ENCODE data around the gene HSD17B10.

Gene HSD17B10

GRCh38 chrX:53456254-53456653 lies 22.1 kb upstream of the HSD17B10 start:
- no peak overlapping the region for H3K4me2 ChIP-seq (ENCODE audit: low read length)
- no peaks in the 10 kb centered on the region for H3K4me1 ChIP-seq (ENCODE audit: insufficient read depth, low read length, severe bottlenecking)

DNA sequence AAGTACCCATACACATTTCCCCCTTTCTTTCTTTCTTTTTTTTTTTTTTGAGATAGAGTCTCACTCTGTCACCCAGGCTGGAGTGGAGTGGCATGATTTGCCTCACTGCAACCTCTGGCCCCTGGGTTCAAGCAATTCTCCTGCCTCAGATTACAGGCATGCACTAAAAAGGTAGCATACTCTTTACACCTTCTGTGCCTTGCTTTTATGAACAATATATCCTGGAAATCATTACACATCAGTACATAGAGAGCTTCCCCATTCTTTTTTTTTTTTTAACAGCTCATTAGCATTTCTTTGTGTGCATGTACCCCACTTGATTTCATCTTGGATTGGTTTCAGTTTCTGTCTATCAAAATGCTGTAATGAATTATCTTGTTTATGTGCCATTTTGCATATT lies 18.6 kb upstream of the HSD17B10 start:
- Histone ChIP-seq H3K4me2 (ENCODE audit: low read length) (no peak overlapping the region), H3F3A (ENCODE audit: insufficient read depth, low read length) (no peaks in the 10 kb centered on the region), H3K9me2 (ENCODE audit: low read depth, low read length) (no peaks in the 10 kb centered on the region), H3K4me3 (ENCODE audit: low read depth, low read length, poor library complexity, severe bottlenecking) (no peak overlapping the region), H3K27ac (ENCODE audit: low read depth, low read length, poor library complexity, severe bottlenecking) (no peak overlapping the region), H3K79me2 (ENCODE audit: insufficient read depth, low read length) (no peaks in the 10 kb centered on the region), H3K36me3 (ENCODE audit: insufficient read depth, low read length) (no peaks in the 10 kb centered on the region), H3K9me3 (ENCODE audit: low read length) (no peaks in the 10 kb centered on the region), H3K9ac (ENCODE audit: low read length) (no peak overlapping the region), H4K20me1 (ENCODE audit: insufficient read depth, low read length) (no peaks in the 10 kb centered on the region), H3K27me3 (ENCODE audit: insufficient read depth, low read length) (no peaks in the 10 kb centered on the region), H3K4me1 (ENCODE audit: insufficient read depth, low read length, severe bottlenecking) (no peaks in the 10 kb centered on the region), H2AFZ (ENCODE audit: low read length) (no peak overlapping the region)
- TF ChIP-seq CTCF (IDR thresholded peaks at IDR 0.05; ENCODE audit: low read length) (no peak), EZH2 (IDR thresholded peaks at IDR 0.05; ENCODE audit: borderline replicate concordance, low read length) (no peak)

More at GRCh38 chrX:53456254-53456653, 22.1 kb upstream of the HSD17B10 start:
- H4K20me1 ChIP-seq (ENCODE audit: insufficient read depth, low read length), result no peaks in the 10 kb centered on the region
- H3K9ac ChIP-seq (ENCODE audit: low read length), result no peak overlapping the region
- H3F3A ChIP-seq (ENCODE audit: insufficient read depth, low read length), result no peaks in the 10 kb centered on the region
- H3K4me3 ChIP-seq (ENCODE audit: low read depth, low read length, poor library complexity, severe bottlenecking), result no peak overlapping the region
- no peak overlapping the region for H3K27ac ChIP-seq (ENCODE audit: low read depth, low read length, poor library complexity, severe bottlenecking)
- TF ChIP-seq EZH2 (IDR thresholded peaks at IDR 0.05; ENCODE audit: borderline replicate concordance, low read length) (no peak), CTCF (IDR thresholded peaks at IDR 0.05; ENCODE audit: low read length) (no peak)
- H3K27me3 ChIP-seq (ENCODE audit: insufficient read depth, low read length), result no peaks in the 10 kb centered on the region
- no peaks in the 10 kb centered on the region for H3K9me2 ChIP-seq (ENCODE audit: low read depth, low read length)
- no peak overlapping the region for H2AFZ ChIP-seq (ENCODE audit: low read length)
- H3K9me3 ChIP-seq (ENCODE audit: low read length), result no peaks in the 10 kb centered on the region
- H3K36me3 ChIP-seq (ENCODE audit: insufficient read depth, low read length), result no peaks in the 10 kb centered on the region
- no peaks in the 10 kb centered on the region for H3K79me2 ChIP-seq (ENCODE audit: insufficient read depth, low read length)

- H3K36me3 ChIP-seq (ENCODE audit: insufficient read depth, low read length), result no peaks in the 10 kb centered on the region
- no peak overlapping the region for H3K27ac ChIP-seq (ENCODE audit: low read depth, low read length, poor library complexity, severe bottlenecking)
- no peaks in the 10 kb centered on the region for H3K79me2 ChIP-seq (ENCODE audit: insufficient read depth, low read length)
- H3K9me2 ChIP-seq (ENCODE audit: low read depth, low read length), result no peaks in the 10 kb centered on the region
- no peaks in the 10 kb centered on the region for H3F3A ChIP-seq (ENCODE audit: insufficient read depth, low read length)
- H3K4me2 ChIP-seq (ENCODE audit: low read length), result no peak overlapping the region
- H3K9me3 ChIP-seq (ENCODE audit: low read length), result no peaks in the 10 kb centered on the region
- no peaks in the 10 kb centered on the region for H4K20me1 ChIP-seq (ENCODE audit: insufficient read depth, low read length)
- no peak for TF ChIP-seq EZH2 (IDR thresholded peaks at IDR 0.05; ENCODE audit: borderline replicate concordance, low read length)
- no peak for TF ChIP-seq CTCF (IDR thresholded peaks at IDR 0.05; ENCODE audit: low read length)
- no peak overlapping the region for H3K9ac ChIP-seq (ENCODE audit: low read length)
- no peaks in the 10 kb centered on the region for H3K4me1 ChIP-seq (ENCODE audit: insufficient read depth, low read length, severe bottlenecking)
- H2AFZ ChIP-seq (ENCODE audit: low read length), result no peak overlapping the region
- no peak overlapping the region for H3K4me3 ChIP-seq (ENCODE audit: low read depth, low read length, poor library complexity, severe bottlenecking)
- no peaks in the 10 kb centered on the region for H3K27me3 ChIP-seq (ENCODE audit: insufficient read depth, low read length)
Observed at GRCh38 chrX:53449632-53450031, 15.5 kb upstream of the HSD17B10 start.
